ENCODE data around the gene FAM200A. TPM values are rescaled to one million over a fixed set of nuclear protein-coding genes. Genes with fewer than 3 reads are reported as not detected.
"Not testable (repeated sequence)": the region's sequence is repeated elsewhere in the genome, so short reads cannot be mapped to it uniquely, and the experiment has no call there.

Gene FAM200A
- total RNA-seq, 1 experiment from 2014 or later = 15.0 TPM

DNA sequence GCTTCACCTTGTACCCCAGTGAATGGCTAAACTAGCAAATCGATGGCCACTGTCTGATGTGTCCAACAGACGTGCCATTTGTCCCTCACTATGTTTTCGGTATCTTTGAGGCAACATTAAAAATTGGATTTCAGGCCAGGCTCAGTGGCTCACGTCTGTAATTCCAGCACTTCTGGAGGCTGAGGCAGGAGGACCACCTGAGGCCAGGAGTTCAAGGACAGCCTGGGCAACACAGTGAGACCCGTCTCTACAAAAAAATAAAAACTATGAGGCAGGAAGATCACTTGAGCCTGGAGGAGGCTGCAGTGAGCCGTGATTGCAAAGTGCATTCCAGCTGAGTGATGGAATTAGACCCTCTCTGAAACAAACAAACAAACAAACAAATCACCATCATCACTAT lies 8.0 kb downstream of the FAM200A start:
- Histone ChIP-seq H3K4me3 (no peak overlapping the region), H3K27ac (no peak overlapping the region), H3K27me3 (no peaks in the 10 kb centered on the region), H3K4me1 (no peaks in the 10 kb centered on the region), H3K36me3 (no peaks in the 10 kb centered on the region; the same call in 1 of the 2 replicates), H3K9me3 (replicated peaks) (0 out of 2 replicates have a peak, but pooled peaks cover 3% of the 10 kb centered on the region)
- no peak for DNase-seq

DNA sequence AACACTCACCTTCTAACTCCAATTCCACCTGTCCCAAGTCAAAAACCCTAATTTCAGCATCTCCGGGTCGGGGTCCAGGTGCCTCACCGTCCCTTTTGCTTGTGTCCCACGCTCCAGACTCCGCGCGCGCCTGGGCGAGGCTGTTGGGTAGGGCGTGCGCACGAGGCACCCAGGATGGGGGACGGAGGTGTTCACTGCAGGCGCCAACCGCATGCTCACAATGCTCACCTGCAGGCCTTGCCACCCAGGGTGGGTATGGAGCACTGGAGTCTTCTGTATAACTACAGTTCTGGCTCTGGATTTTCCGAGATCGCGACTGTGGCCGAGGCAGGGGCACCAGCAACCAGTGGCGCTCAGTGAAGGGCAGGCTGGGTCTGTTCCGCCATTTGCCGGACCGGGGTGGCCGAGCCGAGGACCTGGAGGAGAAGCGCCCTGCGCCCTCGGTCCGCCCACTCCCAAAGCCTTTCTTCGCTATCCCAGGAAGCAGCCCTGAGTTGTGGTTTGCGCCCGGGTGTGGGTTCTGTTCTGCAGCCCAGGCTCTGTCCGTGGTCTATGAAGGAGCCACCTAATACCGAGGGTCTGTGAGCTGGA lies 8.7 kb downstream of the FAM200A start:
- H3K27me3 ChIP-seq = no peaks in the 10 kb centered on the region
- no peak for DNase-seq
- H3K4me3 ChIP-seq = no peak overlapping the region
- no peak overlapping the region for H3K27ac ChIP-seq
- H3K36me3 ChIP-seq = no peaks in the 10 kb centered on the region; the same call in 1 of the 2 replicates
- no peaks in the 10 kb centered on the region for H3K4me1 ChIP-seq
- H3K9me3 ChIP-seq (replicated peaks) = 0 out of 2 replicates have a peak, but pooled peaks cover 3% of the 10 kb centered on the region

DNA sequence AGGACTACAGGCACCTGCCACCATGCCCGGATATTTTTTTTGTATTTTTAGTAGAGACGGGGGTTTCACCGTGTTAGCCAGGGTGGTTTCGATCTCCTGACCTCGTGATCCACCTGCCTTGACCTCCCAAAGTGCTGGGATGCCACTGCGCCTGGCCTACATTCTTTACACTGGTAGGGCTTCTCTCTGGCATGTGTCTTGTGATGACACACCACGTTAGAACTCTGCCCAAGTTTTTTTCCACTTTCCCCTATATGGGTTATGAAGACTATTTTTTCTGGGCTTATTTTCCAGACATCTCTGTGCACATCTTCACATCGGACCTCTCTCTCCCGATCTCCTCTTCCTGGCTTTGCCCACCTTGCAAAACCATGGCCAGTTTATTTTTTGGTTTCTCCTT lies 10.7 kb downstream of the FAM200A start:
- Histone ChIP-seq H3K27ac (no peak overlapping the region), H3K9me3 (replicated peaks) (0 out of 2 replicates have a peak, but pooled peaks cover 3% of the 10 kb centered on the region), H3K4me1 (no peaks in the 10 kb centered on the region), H3K4me3 (no peak overlapping the region), H3K27me3 (no peaks in the 10 kb centered on the region), H3K36me3 (no peaks in the 10 kb centered on the region)
- DNase-seq = no peak

DNA sequence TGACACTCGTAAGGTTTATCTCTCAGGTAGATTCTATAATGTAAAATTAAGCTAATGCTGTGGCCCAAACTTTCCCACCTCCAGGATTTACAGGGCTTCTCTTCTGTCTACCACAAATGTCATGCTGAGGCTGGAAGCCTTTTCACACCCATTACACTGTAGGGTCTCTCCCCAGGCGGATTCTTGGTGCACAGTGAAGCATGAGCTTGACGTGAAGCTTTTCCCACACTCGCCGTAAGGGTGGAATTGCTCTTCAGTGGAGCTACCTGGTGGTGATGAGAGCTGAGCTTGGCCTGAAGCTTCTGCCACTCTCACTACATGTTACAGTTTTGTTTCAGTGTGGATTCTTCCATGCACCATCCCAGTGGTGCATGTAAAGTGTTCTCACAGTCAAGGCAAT lies 11.4 kb downstream of the FAM200A start:
- no peaks in the 10 kb centered on the region for H3K4me1 ChIP-seq
- H3K36me3 ChIP-seq = no peaks in the 10 kb centered on the region
- no peak for DNase-seq
- H3K4me3 ChIP-seq = no peak overlapping the region
- 0 out of 2 replicates have a peak, but pooled peaks cover 3% of the 10 kb centered on the region for H3K9me3 ChIP-seq (replicated peaks)
- H3K27ac ChIP-seq = no peak overlapping the region
- H3K27me3 ChIP-seq = no peaks in the 10 kb centered on the region

DNA sequence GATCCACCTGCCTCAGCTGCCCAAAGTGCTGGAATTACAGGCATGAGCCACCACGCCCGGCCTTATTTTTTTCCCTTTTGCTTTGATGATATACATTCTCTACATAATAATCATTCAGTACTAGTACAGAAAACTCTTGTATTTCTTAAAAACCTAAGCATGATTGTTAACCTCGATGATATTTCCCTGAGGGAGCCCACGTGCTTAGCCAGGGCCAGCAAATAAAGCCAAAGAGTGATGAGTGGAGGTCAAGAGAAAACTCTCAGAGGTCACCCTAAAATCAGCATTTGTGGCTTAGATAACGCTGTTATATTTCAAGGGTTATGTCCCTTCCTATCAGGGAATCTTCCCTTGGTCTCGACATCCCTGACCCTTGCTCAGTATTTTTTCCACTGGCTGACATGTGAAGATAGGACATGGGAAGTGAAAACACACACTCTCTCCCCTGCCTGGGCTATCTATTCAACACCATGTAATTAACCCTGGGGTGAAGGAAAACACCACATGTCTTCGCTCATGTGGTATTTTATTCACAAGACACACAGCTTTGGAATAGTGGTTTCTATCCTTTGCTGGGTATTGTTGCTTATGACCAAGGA lies 12.6 kb downstream of the FAM200A start:
- Histone ChIP-seq H3K27me3 (no peaks in the 10 kb centered on the region), H3K9me3 (replicated peaks) (0 out of 2 replicates have a peak, but pooled peaks cover 3% of the 10 kb centered on the region), H3K4me3 (no peak overlapping the region), H3K36me3 (no peaks in the 10 kb centered on the region), H3K27ac (no peak overlapping the region), H3K4me1 (no peaks in the 10 kb centered on the region)
- DNase-seq = no peak

DNA sequence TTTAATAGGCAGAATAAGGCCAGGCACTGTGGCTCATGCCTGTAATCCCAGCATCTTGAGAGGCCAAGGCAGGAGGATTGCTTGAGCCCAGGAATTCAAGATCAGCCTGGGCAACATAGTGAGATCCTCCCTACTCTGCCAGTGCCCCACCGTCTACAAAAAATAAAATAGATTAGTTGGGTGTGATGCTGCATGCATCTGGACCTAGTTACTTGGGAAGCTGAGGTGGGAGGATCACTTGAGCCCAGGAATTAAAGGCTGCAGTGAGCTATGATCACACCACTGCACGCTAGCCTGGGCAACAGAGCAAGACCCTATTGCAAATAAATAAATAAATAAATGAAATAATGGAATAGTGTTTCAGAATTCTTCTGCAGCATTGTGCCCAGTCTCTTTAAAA lies 16.2 kb downstream of the FAM200A start:
- Histone ChIP-seq H3K27ac (no peak overlapping the region), H3K4me3 (no peak overlapping the region), H3K27me3 (no peaks in the 10 kb centered on the region), H3K36me3 (peaks cover 33% of the 10 kb centered on the region), H3K9me3 (replicated peaks) (peaks cover 21% of the 10 kb centered on the region), H3K4me1 (no peaks in the 10 kb centered on the region)
- no peak for DNase-seq

DNA sequence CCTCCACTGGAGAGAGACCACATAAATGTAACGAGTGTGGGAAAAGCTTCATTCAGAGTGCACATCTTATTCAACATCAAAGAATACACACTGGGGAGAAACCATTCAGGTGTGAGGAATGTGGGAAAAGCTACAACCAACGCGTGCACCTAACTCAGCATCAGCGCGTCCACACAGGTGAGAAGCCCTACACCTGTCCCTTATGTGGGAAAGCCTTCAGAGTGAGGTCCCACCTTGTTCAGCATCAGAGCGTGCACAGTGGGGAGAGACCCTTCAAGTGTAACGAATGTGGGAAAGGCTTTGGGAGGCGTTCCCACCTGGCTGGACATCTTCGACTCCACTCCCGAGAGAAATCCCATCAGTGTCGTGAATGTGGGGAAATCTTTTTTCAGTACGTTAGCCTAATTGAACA lies 20.6 kb downstream of the FAM200A start:
- H3K27me3 ChIP-seq = no peaks in the 10 kb centered on the region
- DNase-seq = no peak
- no peaks in the 10 kb centered on the region for H3K4me1 ChIP-seq
- peaks cover 72% of the 10 kb centered on the region for H3K36me3 ChIP-seq
- peaks cover 28% of the 10 kb centered on the region for H3K9me3 ChIP-seq (replicated peaks)
- no peak overlapping the region for H3K27ac ChIP-seq
- no peak overlapping the region for H3K4me3 ChIP-seq

DNA sequence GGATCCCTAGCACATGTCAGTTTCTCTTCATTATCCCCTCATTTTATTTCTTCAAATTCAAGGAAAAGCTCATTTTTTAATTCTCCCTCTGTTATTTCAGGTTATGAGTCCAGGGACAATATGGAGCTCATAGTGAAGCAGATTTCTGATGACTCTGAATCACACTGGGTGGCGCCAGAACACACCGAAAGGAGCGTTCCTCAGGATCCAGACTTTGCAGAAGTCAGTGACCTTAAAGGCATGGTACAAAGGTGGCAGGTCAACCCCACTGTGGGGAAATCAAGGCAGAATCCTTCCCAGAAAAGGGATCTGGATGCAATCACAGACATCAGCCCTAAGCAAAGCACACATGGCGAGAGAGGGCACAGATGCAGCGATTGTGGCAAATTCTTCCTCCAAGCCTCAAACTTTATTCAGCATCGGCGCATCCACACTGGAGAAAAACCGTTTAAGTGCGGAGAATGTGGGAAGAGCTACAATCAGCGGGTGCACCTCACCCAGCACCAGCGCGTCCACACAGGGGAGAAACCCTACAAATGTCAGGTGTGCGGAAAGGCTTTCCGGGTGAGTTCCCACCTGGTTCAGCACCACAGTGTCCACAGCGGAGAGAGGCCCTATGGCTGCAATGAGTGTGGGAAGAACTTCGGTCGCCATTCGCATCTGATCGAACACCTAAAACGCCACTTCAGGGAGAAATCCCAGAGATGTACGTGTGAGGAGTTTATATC lies 26.0 kb downstream of the FAM200A start:
- peaks cover 64% of the 10 kb centered on the region for H3K36me3 ChIP-seq
- no peak overlapping the region for H3K27ac ChIP-seq
- no peaks in the 10 kb centered on the region for H3K27me3 ChIP-seq
- no peak overlapping the region for H3K4me3 ChIP-seq
- peaks cover 11% of the 10 kb centered on the region; the same call in 1 of the 2 replicates for H3K9me3 ChIP-seq (replicated peaks)
- peak in 1 of 2 experiments; percentile 18 for DNase-seq
- no peaks in the 10 kb centered on the region for H3K4me1 ChIP-seq

DNA sequence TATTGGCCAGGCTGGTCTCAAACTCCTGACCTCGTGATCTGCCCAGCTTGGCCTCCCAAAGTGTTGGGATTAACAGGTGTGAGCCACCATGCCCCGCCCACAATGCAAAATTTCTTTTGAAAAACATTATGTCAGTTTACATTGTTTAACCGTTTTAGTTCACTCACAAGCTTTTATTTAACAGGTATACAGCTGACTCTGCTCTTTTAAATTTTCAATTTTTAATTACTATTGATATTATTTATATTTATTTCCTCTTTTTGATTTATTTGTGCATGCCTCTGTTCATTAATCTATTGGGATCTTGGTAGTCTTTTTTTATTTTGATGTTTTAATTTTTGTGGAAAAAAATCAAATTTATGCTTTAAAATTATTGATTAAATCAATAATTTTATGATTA lies 30.5 kb downstream of the FAM200A start:
- H3K9me3 ChIP-seq (replicated peaks) = no peaks in the 10 kb centered on the region
- H3K27me3 ChIP-seq = no peaks in the 10 kb centered on the region
- H3K27ac ChIP-seq = no peak overlapping the region
- H3K4me3 ChIP-seq = no peak overlapping the region
- no peaks in the 10 kb centered on the region for H3K4me1 ChIP-seq
- H3K36me3 ChIP-seq = peaks cover 41% of the 10 kb centered on the region
- DNase-seq = no peak

DNA sequence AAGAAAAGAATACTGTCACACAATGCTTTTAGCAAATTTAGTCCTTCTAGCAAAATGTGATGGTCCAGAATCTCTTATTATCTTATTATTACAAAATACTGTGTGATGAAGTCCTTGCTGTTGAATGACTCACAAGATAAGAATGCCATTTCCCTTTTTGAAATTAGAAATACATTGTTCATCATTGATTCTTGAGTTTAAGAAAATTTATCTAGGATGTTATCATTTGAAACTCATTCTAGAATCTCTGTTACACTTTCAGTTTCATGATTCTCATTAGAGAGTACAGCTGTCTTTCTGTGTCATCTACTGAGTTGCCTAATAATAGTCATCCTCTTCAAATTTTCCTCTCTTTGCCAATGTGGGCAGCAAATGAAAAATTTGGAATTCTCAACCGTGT lies 37.9 kb downstream of the FAM200A start:
- DNase-seq = no peak

DNA sequence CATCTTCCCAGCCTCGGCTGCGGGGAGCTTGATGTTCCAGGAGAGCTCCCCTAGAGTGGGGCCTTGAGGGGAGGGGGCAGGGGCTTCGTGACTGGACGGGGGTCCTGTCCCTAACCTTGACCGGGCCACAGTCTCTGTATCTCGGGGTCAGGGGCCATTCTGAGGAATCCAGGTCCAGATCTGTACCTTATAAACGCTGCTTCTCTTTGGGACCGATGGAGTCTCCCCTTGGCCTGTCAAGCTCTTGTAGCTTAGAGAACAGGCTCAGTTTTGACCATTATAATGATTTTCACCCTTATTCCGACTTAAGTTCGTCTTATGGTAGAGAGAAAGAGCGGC lies 46.6 kb downstream of the FAM200A start:
- Histone ChIP-seq H3K9me3 (replicated peaks) (no peaks in the 10 kb centered on the region), H3K4me1 (peaks cover 6% of the 10 kb centered on the region; the same call in 1 of the 2 replicates), H3K27me3 (no peaks in the 10 kb centered on the region), H3K4me3 (peak overlapping the region; percentile 85), H3K36me3 (no peaks in the 10 kb centered on the region), H3K27ac (peak overlapping the region; percentile 82)
- DNase-seq = no peak

More for the DNA sequence above, 37.9 kb downstream of the FAM200A start:
- no peaks in the 10 kb centered on the region for H3K4me1 ChIP-seq
- peaks cover 43% of the 10 kb centered on the region for H3K36me3 ChIP-seq
- H3K9me3 ChIP-seq (replicated peaks) = no peaks in the 10 kb centered on the region
- no peak overlapping the region for H3K4me3 ChIP-seq
- H3K27me3 ChIP-seq = no peaks in the 10 kb centered on the region
- H3K27ac ChIP-seq = no peak overlapping the region

DNA sequence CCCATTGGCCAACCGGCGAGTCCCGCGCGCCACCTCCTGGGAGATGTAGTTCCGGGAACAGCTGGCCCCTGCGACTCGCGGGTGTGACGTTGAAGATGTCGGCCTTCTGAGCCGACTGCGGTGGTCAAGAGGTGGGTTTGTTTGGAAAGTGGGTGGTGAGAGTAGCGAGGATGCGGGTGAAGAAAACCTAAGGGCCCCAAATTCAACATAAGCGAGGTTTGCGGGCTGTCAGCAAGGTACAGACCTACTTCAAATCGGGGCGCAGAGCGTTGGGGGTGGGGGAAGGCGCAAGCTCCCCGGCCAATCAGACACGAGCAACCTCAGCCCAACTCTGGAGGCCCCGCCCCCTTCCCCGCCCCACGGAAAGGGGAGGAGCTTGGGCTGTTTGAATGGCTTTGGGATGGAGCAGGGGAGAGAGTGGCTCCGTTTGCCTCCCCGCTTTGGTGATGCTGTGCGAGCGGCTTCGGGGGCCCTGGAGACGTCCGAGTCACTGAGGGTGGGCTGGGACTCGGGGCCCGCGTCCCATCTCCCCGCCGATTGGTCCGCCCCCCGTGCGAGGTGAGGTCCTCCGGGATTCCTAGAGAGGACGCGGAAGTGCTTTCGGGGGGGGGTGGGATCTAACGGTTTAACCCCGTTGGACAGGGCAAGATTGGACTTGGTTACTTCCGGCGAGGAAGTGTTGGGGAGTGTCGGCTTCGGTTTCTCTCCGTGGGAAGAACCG lies 47.2 kb downstream of the FAM200A start, which contains the start of gene ZKSCAN5:
Gene ZKSCAN5, plus strand, starts transcription at position 60 of the 721 bp plus-strand sequence. CDS start 1,383 bp downstream, outside the sequence.
- no peaks in the 10 kb centered on the region for H3K36me3 ChIP-seq
- DNase-seq = peak; percentile 95 to 97
- no peaks in the 10 kb centered on the region for H3K27me3 ChIP-seq
- H3K4me3 ChIP-seq = peak within 1 kb of the TSS; percentile 85
- peak within 1 kb of the TSS; percentile 82 for H3K27ac ChIP-seq
- H3K9me3 ChIP-seq (replicated peaks) = no peaks in the 10 kb centered on the region
- peaks cover 6% of the 10 kb centered on the region; the same call in 1 of the 2 replicates for H3K4me1 ChIP-seq

DNA sequence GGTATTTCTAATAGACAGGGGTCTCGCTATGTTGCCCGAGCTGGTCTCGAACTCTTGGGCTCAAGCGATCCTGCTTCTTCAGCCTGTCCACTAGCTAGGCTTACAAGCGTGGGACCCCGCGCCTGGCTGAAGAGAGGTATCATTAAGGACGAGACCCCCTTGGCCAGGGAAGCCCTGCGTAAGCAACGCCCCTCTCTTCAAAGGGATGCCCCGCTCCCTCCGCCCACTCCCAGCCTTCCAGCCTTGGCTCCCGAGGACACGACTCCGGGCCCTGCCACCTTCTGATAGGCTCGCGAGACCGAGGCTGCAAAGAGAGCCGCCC lies 47.7 kb downstream of the FAM200A start:
- Histone ChIP-seq H3K27ac (peak overlapping the region; percentile 82), H3K27me3 (no peaks in the 10 kb centered on the region), H3K4me1 (peaks cover 6% of the 10 kb centered on the region; the same call in 1 of the 2 replicates), H3K4me3 (peak overlapping the region; percentile 85), H3K9me3 (replicated peaks) (no peaks in the 10 kb centered on the region), H3K36me3 (no peaks in the 10 kb centered on the region)
- DNase-seq = peak; percentile 98 to 99

DNA sequence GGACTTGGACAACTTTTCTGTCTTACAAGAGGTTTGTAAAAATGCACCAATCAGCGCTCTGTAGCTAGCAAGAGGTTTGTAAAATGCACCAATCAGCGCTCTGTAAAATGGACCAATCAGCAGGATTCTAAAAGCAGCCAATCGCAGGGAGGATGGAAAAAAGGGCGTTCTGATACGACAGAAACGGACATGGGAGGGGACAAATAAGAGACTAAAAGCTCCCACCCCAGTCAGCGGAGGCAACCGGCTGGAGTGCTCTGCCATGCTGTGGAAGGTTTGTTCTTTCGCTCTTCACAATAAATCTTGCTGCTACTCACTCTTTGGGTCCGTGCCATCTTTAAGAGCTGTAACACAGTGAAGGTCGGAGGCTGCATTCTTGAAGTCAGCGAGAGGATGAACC lies 50.7 kb downstream of the FAM200A start:
- H3K27me3 ChIP-seq; H3K9me3 ChIP-seq (replicated peaks); H3K4me1 ChIP-seq; H3K4me3 ChIP-seq; H3K36me3 ChIP-seq; H3K27ac ChIP-seq: not testable (repeated sequence)
- peak in 1 of 2 experiments; percentile 32 for DNase-seq

DNA sequence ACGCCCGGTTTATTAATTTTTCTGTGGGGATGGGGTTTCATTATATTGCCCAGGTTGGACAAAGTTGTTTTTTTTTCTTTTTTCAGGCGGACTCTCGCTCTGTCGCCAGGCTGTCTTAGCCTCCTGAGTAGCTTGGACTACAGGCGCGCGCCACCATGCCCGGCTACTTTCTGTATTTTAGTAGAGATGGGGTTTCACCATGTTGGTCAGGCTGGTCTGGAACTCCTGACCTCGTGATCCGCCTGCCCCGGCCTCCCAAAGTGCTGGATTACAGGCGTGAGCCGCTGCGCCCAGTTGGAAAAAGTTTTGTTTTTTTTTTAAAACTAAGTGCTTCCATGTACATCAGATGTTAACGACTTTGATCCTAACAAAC lies 51.3 kb downstream of the FAM200A start:
- Histone ChIP-seq H3K36me3 (peaks cover 13% of the 10 kb centered on the region), H3K27me3 (no peaks in the 10 kb centered on the region), H3K9me3 (replicated peaks) (no peaks in the 10 kb centered on the region), H3K4me3 (peak overlapping the region; percentile 83), H3K4me1 (0 out of 2 replicates have a peak, but pooled peaks cover 3% of the 10 kb centered on the region), H3K27ac (no peak overlapping the region; the same call in 1 of the 2 replicates)
- no peak for DNase-seq

Data from SJCRH30 (cell line).